ENCODE measurements around the gene TNK1.

TNK1 gene

DNA sequence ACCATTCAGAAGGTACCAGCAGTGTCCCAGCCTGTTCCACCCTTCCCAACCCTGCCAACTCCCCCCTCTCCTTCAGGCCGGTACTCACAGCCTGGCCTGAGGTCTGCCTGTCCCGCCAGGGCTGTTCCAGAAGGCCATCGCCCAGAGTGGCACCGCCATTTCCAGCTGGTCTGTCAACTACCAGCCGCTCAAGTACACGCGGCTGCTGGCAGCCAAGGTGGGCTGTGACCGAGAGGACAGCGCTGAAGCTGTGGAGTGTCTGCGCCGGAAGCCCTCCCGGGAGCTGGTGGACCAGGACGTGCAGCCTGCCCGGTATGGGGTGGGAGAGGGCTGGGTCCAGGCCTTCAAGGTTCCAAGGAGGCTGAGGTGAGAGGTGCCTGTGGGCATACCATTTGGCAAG is 33.9 kb downstream of the TNK1 start:
- Histone ChIP-seq H3K36me3 (ENCODE audit: control insufficient read depth in 2 of 2, insufficient read depth in 1 of 2, low read length in 2 of 2) (peaks cover 3 to 59% of the 10 kb centered on the region in 2 experiments), H3K9me3 (ENCODE audit: control insufficient read depth, insufficient read depth, low read depth, low read length) (no peaks in the 10 kb centered on the region), H3K4me3 (ENCODE audit: low read depth, low read length) (no peak overlapping the region), H3K27ac (ENCODE audit: extremely low read depth, low read depth, low read length) (no peak overlapping the region), H3K4me1 (ENCODE audit: control insufficient read depth, insufficient read depth, low read length) (no peaks in the 10 kb centered on the region)
- ChIA-PET POLR2A (interaction anchor here (0.6 kb wide), 1 partner anchor 43 kb away, joined by 3 read pairs; no protein-coding TSS in a partner anchor), CTCF (no interaction called here)
- TF ChIP-seq ZNF184 (tag by site-specific recombination; IDR thresholded peaks at IDR 0.05): no peak

- H3K4me3 ChIP-seq (ENCODE audit: low read depth, low read length): no peak overlapping the region
- H3K4me1 ChIP-seq (ENCODE audit: control insufficient read depth, insufficient read depth, low read length): no peaks in the 10 kb centered on the region
- ChIA-PET CTCF (interaction anchor here (0.6 to 1.0 kb wide), 3 partner anchors 8 to 45 kb away, joined by 3 to 4 read pairs (median 3); partner anchors contain the start of gene NLGN2), POLR2A (no interaction called here)
- TF ChIP-seq ZNF354C (tag by site-specific recombination; IDR thresholded peaks at IDR 0.05; ENCODE audit: borderline replicate concordance, low read depth): no peak
- TF ChIP-seq, protein P1, sequence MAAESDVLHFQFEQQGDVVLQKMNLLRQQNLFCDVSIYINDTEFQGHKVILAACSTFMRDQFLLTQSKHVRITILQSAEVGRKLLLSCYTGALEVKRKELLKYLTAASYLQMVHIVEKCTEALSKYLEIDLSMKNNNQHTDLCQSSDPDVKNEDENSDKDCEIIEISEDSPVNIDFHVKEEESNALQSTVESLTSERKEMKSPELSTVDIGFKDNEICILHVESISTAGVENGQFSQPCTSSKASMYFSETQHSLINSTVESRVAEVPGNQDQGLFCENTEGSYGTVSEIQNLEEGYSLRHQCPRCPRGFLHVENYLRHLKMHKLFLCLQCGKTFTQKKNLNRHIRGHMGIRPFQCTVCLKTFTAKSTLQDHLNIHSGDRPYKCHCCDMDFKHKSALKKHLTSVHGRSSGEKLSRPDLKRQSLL (tag by site-specific recombination; IDR thresholded peaks at IDR 0.05): no peak
- TF ChIP-seq, protein P2, sequence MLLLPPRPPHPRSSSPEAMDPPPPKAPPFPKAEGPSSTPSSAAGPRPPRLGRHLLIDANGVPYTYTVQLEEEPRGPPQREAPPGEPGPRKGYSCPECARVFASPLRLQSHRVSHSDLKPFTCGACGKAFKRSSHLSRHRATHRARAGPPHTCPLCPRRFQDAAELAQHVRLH (tag by site-specific recombination; IDR thresholded peaks at IDR 0.05): no peak
- no peak for TF ChIP-seq ZFP41 (tag by site-specific recombination; IDR thresholded peaks at IDR 0.05; ENCODE audit: borderline replicate concordance)
- TF ChIP-seq, protein P3, sequence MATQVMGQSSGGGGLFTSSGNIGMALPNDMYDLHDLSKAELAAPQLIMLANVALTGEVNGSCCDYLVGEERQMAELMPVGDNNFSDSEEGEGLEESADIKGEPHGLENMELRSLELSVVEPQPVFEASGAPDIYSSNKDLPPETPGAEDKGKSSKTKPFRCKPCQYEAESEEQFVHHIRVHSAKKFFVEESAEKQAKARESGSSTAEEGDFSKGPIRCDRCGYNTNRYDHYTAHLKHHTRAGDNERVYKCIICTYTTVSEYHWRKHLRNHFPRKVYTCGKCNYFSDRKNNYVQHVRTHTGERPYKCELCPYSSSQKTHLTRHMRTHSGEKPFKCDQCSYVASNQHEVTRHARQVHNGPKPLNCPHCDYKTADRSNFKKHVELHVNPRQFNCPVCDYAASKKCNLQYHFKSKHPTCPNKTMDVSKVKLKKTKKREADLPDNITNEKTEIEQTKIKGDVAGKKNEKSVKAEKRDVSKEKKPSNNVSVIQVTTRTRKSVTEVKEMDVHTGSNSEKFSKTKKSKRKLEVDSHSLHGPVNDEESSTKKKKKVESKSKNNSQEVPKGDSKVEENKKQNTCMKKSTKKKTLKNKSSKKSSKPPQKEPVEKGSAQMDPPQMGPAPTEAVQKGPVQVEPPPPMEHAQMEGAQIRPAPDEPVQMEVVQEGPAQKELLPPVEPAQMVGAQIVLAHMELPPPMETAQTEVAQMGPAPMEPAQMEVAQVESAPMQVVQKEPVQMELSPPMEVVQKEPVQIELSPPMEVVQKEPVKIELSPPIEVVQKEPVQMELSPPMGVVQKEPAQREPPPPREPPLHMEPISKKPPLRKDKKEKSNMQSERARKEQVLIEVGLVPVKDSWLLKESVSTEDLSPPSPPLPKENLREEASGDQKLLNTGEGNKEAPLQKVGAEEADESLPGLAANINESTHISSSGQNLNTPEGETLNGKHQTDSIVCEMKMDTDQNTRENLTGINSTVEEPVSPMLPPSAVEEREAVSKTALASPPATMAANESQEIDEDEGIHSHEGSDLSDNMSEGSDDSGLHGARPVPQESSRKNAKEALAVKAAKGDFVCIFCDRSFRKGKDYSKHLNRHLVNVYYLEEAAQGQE (tag by site-specific recombination; IDR thresholded peaks at IDR 0.05): no peak
- TF ChIP-seq, protein P4, sequence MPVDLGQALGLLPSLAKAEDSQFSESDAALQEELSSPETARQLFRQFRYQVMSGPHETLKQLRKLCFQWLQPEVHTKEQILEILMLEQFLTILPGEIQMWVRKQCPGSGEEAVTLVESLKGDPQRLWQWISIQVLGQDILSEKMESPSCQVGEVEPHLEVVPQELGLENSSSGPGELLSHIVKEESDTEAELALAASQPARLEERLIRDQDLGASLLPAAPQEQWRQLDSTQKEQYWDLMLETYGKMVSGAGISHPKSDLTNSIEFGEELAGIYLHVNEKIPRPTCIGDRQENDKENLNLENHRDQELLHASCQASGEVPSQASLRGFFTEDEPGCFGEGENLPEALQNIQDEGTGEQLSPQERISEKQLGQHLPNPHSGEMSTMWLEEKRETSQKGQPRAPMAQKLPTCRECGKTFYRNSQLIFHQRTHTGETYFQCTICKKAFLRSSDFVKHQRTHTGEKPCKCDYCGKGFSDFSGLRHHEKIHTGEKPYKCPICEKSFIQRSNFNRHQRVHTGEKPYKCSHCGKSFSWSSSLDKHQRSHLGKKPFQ (tag by site-specific recombination; IDR thresholded peaks at IDR 0.05): no peak
- TF ChIP-seq ZNF521 (tag by site-specific recombination; IDR thresholded peaks at IDR 0.05): no peak
- no peak for TF ChIP-seq KLF10 (tag by site-specific recombination; IDR thresholded peaks at IDR 0.05)
- TF ChIP-seq ZNF473 (tag by site-specific recombination; IDR thresholded peaks at IDR 0.05): no peak
- TF ChIP-seq, protein P5, sequence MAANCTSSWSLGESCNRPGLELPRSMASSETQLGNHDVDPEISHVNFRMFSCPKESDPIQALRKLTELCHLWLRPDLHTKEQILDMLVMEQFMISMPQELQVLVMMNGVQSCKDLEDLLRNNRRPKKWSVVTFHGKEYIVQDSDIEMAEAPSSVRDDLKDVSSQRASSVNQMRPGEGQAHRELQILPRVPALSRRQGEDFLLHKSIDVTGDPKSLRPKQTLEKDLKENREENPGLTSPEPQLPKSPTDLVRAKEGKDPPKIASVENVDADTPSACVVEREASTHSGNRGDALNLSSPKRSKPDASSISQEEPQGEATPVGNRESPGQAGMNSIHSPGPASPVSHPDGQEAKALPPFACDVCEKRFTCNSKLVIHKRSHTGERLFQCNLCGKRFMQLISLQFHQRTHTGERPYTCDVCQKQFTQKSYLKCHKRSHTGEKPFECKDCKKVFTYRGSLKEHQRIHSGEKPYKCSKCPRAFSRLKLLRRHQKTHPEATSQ (tag by site-specific recombination; IDR thresholded peaks at IDR 0.05): no peak
- TF ChIP-seq, protein P6, sequence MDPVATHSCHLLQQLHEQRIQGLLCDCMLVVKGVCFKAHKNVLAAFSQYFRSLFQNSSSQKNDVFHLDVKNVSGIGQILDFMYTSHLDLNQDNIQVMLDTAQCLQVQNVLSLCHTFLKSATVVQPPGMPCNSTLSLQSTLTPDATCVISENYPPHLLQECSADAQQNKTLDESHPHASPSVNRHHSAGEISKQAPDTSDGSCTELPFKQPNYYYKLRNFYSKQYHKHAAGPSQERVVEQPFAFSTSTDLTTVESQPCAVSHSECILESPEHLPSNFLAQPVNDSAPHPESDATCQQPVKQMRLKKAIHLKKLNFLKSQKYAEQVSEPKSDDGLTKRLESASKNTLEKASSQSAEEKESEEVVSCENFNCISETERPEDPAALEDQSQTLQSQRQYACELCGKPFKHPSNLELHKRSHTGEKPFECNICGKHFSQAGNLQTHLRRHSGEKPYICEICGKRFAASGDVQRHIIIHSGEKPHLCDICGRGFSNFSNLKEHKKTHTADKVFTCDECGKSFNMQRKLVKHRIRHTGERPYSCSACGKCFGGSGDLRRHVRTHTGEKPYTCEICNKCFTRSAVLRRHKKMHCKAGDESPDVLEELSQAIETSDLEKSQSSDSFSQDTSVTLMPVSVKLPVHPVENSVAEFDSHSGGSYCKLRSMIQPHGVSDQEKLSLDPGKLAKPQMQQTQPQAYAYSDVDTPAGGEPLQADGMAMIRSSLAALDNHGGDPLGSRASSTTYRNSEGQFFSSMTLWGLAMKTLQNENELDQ (tag by site-specific recombination; IDR thresholded peaks at IDR 0.05; ENCODE audit: low read depth): no peak
- no peak for TF ChIP-seq REPIN1 (tag by site-specific recombination; IDR thresholded peaks at IDR 0.05; ENCODE audit: low read depth)
- TF ChIP-seq, protein P7, sequence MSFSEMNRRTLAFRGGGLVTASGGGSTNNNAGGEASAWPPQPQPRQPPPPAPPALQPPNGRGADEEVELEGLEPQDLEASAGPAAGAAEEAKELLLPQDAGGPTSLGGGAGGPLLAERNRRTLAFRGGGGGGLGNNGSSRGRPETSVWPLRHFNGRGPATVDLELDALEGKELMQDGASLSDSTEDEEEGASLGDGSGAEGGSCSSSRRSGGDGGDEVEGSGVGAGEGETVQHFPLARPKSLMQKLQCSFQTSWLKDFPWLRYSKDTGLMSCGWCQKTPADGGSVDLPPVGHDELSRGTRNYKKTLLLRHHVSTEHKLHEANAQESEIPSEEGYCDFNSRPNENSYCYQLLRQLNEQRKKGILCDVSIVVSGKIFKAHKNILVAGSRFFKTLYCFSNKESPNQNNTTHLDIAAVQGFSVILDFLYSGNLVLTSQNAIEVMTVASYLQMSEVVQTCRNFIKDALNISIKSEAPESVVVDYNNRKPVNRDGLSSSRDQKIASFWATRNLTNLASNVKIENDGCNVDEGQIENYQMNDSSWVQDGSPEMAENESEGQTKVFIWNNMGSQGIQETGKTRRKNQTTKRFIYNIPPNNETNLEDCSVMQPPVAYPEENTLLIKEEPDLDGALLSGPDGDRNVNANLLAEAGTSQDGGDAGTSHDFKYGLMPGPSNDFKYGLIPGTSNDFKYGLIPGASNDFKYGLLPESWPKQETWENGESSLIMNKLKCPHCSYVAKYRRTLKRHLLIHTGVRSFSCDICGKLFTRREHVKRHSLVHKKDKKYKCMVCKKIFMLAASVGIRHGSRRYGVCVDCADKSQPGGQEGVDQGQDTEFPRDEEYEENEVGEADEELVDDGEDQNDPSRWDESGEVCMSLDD (tag by site-specific recombination; IDR thresholded peaks at IDR 0.05): no peak
- TF ChIP-seq GLIS1 (tag by site-specific recombination; IDR thresholded peaks at IDR 0.05): no peak
- no peak for TF ChIP-seq ZNF112 (tag by site-specific recombination; IDR thresholded peaks at IDR 0.05)
- TF ChIP-seq ZNF777 (tag by site-specific recombination; IDR thresholded peaks at IDR 0.05; ENCODE audit: borderline replicate concordance): no peak
- TF ChIP-seq ZNF174 (tag by site-specific recombination; IDR thresholded peaks at IDR 0.05): no peak
- no peak for TF ChIP-seq ZNF175 (tag by site-specific recombination; IDR thresholded peaks at IDR 0.05)
- H3K36me3 ChIP-seq (ENCODE audit: control insufficient read depth in 2 of 2, insufficient read depth in 1 of 2, low read length in 2 of 2): peaks cover 0 to 50% of the 10 kb centered on the region in 2 experiments; a peak in 2 of 3 replicates
- no peaks in the 10 kb centered on the region for H3K9me3 ChIP-seq (ENCODE audit: control insufficient read depth, insufficient read depth, low read depth, low read length)
- H3K27ac ChIP-seq (ENCODE audit: extremely low read depth, low read depth, low read length): no peak overlapping the region
Measured at GRCh38 chr17:7415784-7416183, 34.9 kb downstream of the TNK1 start.

Data from HEK293 (cell line).